Cardiac muscle cell (in vitro differentiated cells and primary cell): Measurements from ENCODE around the gene DAB1. TPM values are rescaled to one million over a fixed set of nuclear protein-coding genes. Genes with fewer than 3 reads are reported as not detected.

ENCODE experiments used
- DNase-seq, 2 donors: peaks; one replicate each; pipeline versions ENCODE4 v3.0.0 to v3.0.0-alpha.2; 2010 to 2017; ENCODE audit warnings: low read depth in 1 of 2, low spot score in 1 of 2
- H3K27ac ChIP-seq: fragments of 200-600 bp; sonication (generic); 2 replicates; pipeline ENCODE4 v1.5.1; 2016
- H3K27me3 ChIP-seq: fragments of 200-600 bp; sonication (generic); 2 replicates; pipeline ENCODE4 v1.6.0; 2016; ENCODE audit warnings: control low read depth
- H3K36me3 ChIP-seq: fragments of 200-600 bp; sonication (generic); 2 replicates; pipeline ENCODE4 v1.5.1; 2016; ENCODE audit warnings: control low read depth
- H3K4me1 ChIP-seq: fragments of 200-600 bp; sonication (generic); 2 replicates; pipeline ENCODE4 v1.8.1; 2017; ENCODE audit warnings: low read depth, mild to moderate bottlenecking, mixed run types
- H3K4me3 ChIP-seq: fragments of 200-600 bp; sonication (generic); 2 replicates; pipeline ENCODE4 v1.5.1; 2016; ENCODE audit warnings: mild to moderate bottlenecking
- H3K9me3 ChIP-seq: fragments of 200-600 bp; sonication (generic); 2 replicates; pipeline ENCODE4 v1.5.1; 2017; ENCODE audit warnings: low read depth, mild to moderate bottlenecking, control low read depth
- CTCF ChIP-seq: IDR thresholded peaks from 2 replicates; pipeline ENCODE4 v1.5.1; 2012; ENCODE audit warnings: low read depth, mild to moderate bottlenecking, low read length
- polyA plus RNA-seq: library from polyadenylated mRNA; unstranded; fragments of >200 nt; fragmentation: Nextera tagmentation; extraction: Ambion mirVana; gene quantifications from 2 replicates; pipeline ENCODE4 v1.2.1, GENCODE V29; 2016
- total RNA-seq: library from RNA; depleted of rRNA; stranded (reverse); fragments of >200 nt; gene quantifications from 2 replicates; pipeline ENCODE4 v1.2.3, GENCODE V29; 2016

DAB1 gene
- total and polyA plus RNA-seq, 2 experiments from 2014 or later = 24.1 to 26.6 TPM

DNA sequence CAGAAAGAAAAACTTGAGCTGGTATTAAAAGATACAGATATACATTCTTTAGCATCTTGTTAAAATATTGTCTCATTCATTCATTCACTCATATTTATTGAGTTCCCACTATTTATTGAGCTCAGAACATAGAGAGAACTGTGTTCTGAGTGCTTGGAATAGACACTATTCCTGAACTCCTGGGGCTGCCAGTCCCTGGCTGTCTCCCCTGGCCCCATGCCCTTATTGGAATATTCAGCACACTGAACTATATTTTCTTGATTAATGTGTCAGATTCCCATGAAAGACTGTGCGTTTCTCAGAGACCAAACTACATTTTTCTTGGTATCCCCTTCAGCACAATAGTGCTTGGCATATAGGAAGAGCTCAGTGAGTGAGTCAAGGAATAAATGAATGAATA, 44.0 kb upstream of the DAB1 start:
- no peaks in the 10 kb centered on the region for H3K36me3 ChIP-seq
- H3K4me3 ChIP-seq = no peak overlapping the region
- H3K4me1 ChIP-seq = peaks cover 13% of the 10 kb centered on the region
- no peak overlapping the region for H3K27ac ChIP-seq
- H3K9me3 ChIP-seq = no peaks in the 10 kb centered on the region
- TF ChIP-seq CTCF = no peak
- no peaks in the 10 kb centered on the region for H3K27me3 ChIP-seq
- DNase-seq = no peak

GRCh38 chr1:57464756-57465155, 40.9 kb upstream of the DAB1 start:
- Histone ChIP-seq H3K27ac (no peak overlapping the region), H3K4me3 (no peak overlapping the region), H3K27me3 (no peaks in the 10 kb centered on the region), H3K36me3 (no peaks in the 10 kb centered on the region), H3K9me3 (no peaks in the 10 kb centered on the region), H3K4me1 (peaks cover 13% of the 10 kb centered on the region)
- no peak for DNase-seq
- no peak for TF ChIP-seq CTCF

DNA sequence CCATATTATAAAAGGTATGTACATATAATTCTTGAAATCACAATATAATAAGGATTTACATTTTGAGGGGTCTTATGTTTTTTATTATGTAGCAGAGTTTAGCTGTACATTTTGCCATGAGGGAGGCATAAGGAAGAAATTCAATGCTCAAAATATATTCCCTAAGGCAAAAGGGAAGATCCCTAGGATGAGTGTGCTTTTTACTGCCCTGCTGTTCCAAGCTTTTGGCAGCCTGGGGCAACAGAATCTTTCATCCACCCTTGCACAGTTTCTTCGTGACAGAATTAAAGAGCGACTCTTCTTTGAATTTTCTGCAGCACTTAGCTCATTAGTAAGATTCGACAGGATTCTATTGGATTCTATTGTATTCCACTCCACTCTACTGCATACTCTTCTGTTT, 39.5 kb upstream of the DAB1 start:
- H3K27me3 ChIP-seq = no peaks in the 10 kb centered on the region
- H3K36me3 ChIP-seq = no peaks in the 10 kb centered on the region
- no peak for TF ChIP-seq CTCF

DNA sequence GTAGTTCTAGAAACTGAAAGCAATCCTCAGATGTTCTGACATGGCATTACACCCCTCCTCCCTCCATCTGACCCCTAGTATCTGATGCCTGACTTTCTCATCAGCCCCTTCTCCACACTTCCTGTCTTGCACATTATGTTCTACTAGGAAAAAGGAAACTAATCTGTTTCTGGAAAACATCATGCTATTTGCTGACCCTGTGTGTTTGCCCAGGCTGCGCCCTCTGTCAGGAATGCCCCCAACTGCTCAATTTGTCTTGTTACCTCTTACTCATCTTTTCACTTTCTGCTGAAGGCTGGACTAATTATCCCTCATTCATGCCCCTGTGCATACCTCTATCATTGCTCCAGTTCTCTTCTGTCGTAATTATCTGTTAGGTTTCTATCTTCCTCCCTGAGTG, 37.5 kb upstream of the DAB1 start:
- Histone ChIP-seq H3K4me1 (peaks cover 13% of the 10 kb centered on the region), H3K27ac (no peak overlapping the region), H3K4me3 (no peak overlapping the region), H3K9me3 (no peaks in the 10 kb centered on the region), H3K27me3 (no peaks in the 10 kb centered on the region), H3K36me3 (no peaks in the 10 kb centered on the region)
- DNase-seq = peak in 1 of 2 donors; percentile 8
- TF ChIP-seq CTCF = no peak

More for the DNA sequence above, 39.5 kb upstream of the DAB1 start:
- DNase-seq = no peak
- H3K27ac ChIP-seq = no peak overlapping the region
- H3K4me3 ChIP-seq = no peak overlapping the region
- H3K4me1 ChIP-seq = peaks cover 13% of the 10 kb centered on the region
- no peaks in the 10 kb centered on the region for H3K9me3 ChIP-seq

- H3K9me3 ChIP-seq = no peaks in the 10 kb centered on the region
- no peak overlapping the region for H3K27ac ChIP-seq
- H3K4me1 ChIP-seq = no peaks in the 10 kb centered on the region
- H3K36me3 ChIP-seq = no peaks in the 10 kb centered on the region
- H3K4me3 ChIP-seq = no peak overlapping the region
- H3K27me3 ChIP-seq = no peaks in the 10 kb centered on the region
- no peak for DNase-seq
- TF ChIP-seq CTCF = no peak
These were observed 27.7 kb upstream of the DAB1 start for GRCh38 chr1:57451516-57451915.

DNA sequence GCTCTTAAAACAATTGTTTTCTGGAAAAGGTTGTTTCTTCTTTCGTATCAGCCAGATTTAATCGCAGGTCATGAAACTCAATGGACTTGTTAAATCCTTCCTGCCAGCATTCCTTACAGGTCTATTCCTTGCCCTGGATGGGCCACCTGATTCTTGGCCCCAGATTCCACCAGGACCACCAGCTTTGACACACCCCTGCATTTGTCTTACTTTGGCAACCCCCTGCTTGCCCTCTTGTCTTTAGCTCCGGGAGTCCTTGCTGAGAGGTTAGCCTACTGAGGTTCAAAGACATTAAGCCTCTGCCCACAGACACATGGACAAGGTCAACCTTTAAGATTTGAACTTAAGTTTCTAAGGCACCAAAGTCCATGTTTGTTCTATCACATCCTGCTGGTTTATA, 27.1 kb upstream of the DAB1 start:
- no peak for TF ChIP-seq CTCF
- no peak for DNase-seq
- Histone ChIP-seq H3K4me1 (no peaks in the 10 kb centered on the region), H3K9me3 (no peaks in the 10 kb centered on the region), H3K27me3 (no peaks in the 10 kb centered on the region), H3K4me3 (no peak overlapping the region), H3K27ac (no peak overlapping the region), H3K36me3 (no peaks in the 10 kb centered on the region)
